ENCODE data around the gene CCT3.
"Not testable (repeated sequence)": the region's sequence is repeated elsewhere in the genome, so short reads cannot be mapped to it uniquely, and the experiment has no call there.

Gene CCT3

GRCh38 chr1:156342166-156342955 lies 4.3 kb upstream of the CCT3 start:
- no peaks in the 10 kb centered on the region for H3K36me3 ChIP-seq (ENCODE audit: insufficient read depth, low read length)
- DNase-seq, result no peak
- no peaks in the 10 kb centered on the region for H3K9me3 ChIP-seq (ENCODE audit: insufficient read depth, low read length, severe bottlenecking)
- H4K20me1 ChIP-seq (ENCODE audit: insufficient read depth, low read length), result no peaks in the 10 kb centered on the region
- H2AFZ ChIP-seq (ENCODE audit: low read depth, low read length), result no peak overlapping the region
- no peak overlapping the region for H3K4me2 ChIP-seq (ENCODE audit: insufficient read depth, low read length)
- H3K9ac ChIP-seq (ENCODE audit: low read depth, low read length), result no peak overlapping the region
- peaks cover 3% of the 10 kb centered on the region for H3K27me3 ChIP-seq (ENCODE audit: insufficient read depth, low read length, poor library complexity)
- H3K4me3 ChIP-seq (ENCODE audit: low read depth in 1 of 2, low read length in 2 of 2), result no peak overlapping the region
- peaks cover 8% of the 10 kb centered on the region for H3K79me2 ChIP-seq (ENCODE audit: insufficient read depth, low read length)
- no peak overlapping the region for H3K27ac ChIP-seq (ENCODE audit: low read length)
- H3K4me1 ChIP-seq (ENCODE audit: insufficient read depth, low read length), result peaks cover 7% of the 10 kb centered on the region
- no peak for ATAC-seq (ENCODE audit: insufficient read depth, low read depth)
- no peak for TF ChIP-seq CTCF (IDR thresholded peaks at IDR 0.05; ENCODE audit: borderline replicate concordance, extremely low read depth, low read length, poor library complexity, severe bottlenecking)
- no peak for TF ChIP-seq EZH2 (IDR thresholded peaks at IDR 0.05; ENCODE audit: borderline replicate concordance, low read depth, low read length, severe bottlenecking)

GRCh38 chr1:156337888-156338179 lies 258 bp downstream of the CCT3 start:
- TF ChIP-seq EZH2 (IDR thresholded peaks at IDR 0.05; ENCODE audit: borderline replicate concordance, low read depth, low read length, severe bottlenecking), result no peak
- DNase-seq (no peak), ATAC-seq (ENCODE audit: insufficient read depth, low read depth) (peak; percentile 11)
- no peaks in the 10 kb centered on the region for H3K9me3 ChIP-seq (ENCODE audit: insufficient read depth, low read length, severe bottlenecking)
- peak overlapping the region; percentile 74 for H3K4me2 ChIP-seq (ENCODE audit: insufficient read depth, low read length)
- H3K4me3 ChIP-seq (ENCODE audit: low read depth in 1 of 2, low read length in 2 of 2), result peak overlapping the region; percentile 69 to 88
- H3K4me1 ChIP-seq (ENCODE audit: insufficient read depth, low read length), result peaks cover 32% of the 10 kb centered on the region
- H3K27ac ChIP-seq (ENCODE audit: low read length), result peak overlapping the region; percentile 79
- peaks cover 38% of the 10 kb centered on the region for H3K36me3 ChIP-seq (ENCODE audit: insufficient read depth, low read length)
- peaks cover 51% of the 10 kb centered on the region for H3K79me2 ChIP-seq (ENCODE audit: insufficient read depth, low read length)
- H4K20me1 ChIP-seq (ENCODE audit: insufficient read depth, low read length), result peaks cover 28% of the 10 kb centered on the region; the same call in 1 of the 2 replicates
- peak overlapping the region; percentile 67 for H2AFZ ChIP-seq (ENCODE audit: low read depth, low read length)
- no peaks in the 10 kb centered on the region for H3K27me3 ChIP-seq (ENCODE audit: insufficient read depth, low read length, poor library complexity)
- peak overlapping the region; percentile 67 for H3K9ac ChIP-seq (ENCODE audit: low read depth, low read length)

DNA sequence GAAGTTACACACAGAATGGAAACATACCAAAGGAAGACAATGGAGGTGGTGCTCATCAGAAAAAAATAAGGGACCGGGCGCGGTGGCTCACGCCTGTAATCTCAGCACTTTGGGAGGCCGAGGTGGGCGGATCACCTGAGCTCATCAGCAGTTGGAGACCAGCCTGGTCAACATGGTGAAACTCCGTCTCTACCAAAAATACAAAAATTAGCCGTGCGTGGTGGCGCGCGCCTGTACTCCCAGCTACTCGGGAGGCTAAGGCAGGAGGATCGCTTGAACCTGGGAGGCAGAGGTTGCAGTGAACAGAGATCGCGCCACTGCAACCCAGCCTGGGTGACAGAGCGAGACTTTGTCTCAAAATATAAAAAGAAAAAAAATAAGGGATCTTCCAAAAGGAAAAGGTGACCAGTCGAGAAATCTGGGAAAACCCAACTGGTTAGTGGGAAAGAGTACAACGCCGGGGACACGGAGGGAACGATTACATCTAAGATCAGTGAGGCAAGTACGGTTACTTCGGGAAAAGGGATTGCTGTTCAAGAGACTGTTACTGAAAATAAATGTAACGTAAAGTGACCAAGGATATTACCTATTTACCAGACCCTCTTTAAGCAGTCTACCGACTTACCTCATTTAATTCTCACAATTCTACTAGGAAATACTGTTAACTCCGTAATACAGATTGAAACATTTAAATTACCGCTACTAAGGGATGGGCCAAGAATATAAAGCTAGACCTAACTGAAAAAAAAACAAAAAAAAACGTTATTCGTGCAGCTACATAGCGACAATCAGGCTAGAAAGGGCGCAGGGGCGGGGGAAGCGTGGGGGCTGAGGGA lies 822 bp downstream of the CCT3 start:
- H3K79me2 ChIP-seq (ENCODE audit: insufficient read depth, low read length), result peaks cover 56% of the 10 kb centered on the region
- no peak for DNase-seq
- peak overlapping the region; percentile 74 for H3K4me2 ChIP-seq (ENCODE audit: insufficient read depth, low read length)
- peak overlapping the region; percentile 79 for H3K27ac ChIP-seq (ENCODE audit: low read length)
- peaks cover 32% of the 10 kb centered on the region for H3K4me1 ChIP-seq (ENCODE audit: insufficient read depth, low read length)
- peaks cover 28% of the 10 kb centered on the region; the same call in 1 of the 2 replicates for H4K20me1 ChIP-seq (ENCODE audit: insufficient read depth, low read length)
- TF ChIP-seq CTCF (IDR thresholded peaks at IDR 0.05; ENCODE audit: borderline replicate concordance, extremely low read depth, low read length, poor library complexity, severe bottlenecking), result no peak
- no peak for TF ChIP-seq EZH2 (IDR thresholded peaks at IDR 0.05; ENCODE audit: borderline replicate concordance, low read depth, low read length, severe bottlenecking)
- peaks cover 44% of the 10 kb centered on the region for H3K36me3 ChIP-seq (ENCODE audit: insufficient read depth, low read length)
- H3K9me3 ChIP-seq (ENCODE audit: insufficient read depth, low read length, severe bottlenecking), result no peaks in the 10 kb centered on the region
- H2AFZ ChIP-seq (ENCODE audit: low read depth, low read length), result peak overlapping the region; percentile 67
- H3K27me3 ChIP-seq (ENCODE audit: insufficient read depth, low read length, poor library complexity), result no peaks in the 10 kb centered on the region
- ATAC-seq (ENCODE audit: insufficient read depth, low read depth), result no peak
- H3K4me3 ChIP-seq (ENCODE audit: low read depth in 1 of 2, low read length in 2 of 2), result peak overlapping the region; percentile 69 to 88
- H3K9ac ChIP-seq (ENCODE audit: low read depth, low read length), result peak overlapping the region; percentile 67

DNA sequence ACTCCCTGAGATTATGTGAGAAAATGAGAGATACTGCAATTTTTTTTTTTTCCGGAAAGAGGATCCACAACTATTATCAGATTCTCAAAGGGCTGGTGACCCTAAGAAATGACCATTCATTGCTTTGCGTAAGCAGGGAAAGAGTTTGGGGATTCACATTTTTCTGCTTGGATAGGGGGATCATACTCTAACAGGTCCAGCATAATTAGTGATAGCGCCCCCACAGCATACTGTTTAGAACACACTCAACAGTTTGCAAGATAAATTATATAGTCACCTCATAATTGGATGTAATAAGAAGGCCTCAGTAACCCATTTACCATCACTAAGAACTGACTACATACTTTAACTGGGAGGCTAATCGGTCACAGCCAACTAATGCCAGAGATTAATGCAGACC lies 1.9 kb downstream of the CCT3 start:
- Histone ChIP-seq H3K9ac (ENCODE audit: low read depth, low read length) (peak overlapping the region; percentile 67), H3K4me3 (ENCODE audit: low read depth in 1 of 2, low read length in 2 of 2) (peak overlapping the region; percentile 69 to 88; a peak in 3 of 4 replicates), H3K4me2 (ENCODE audit: insufficient read depth, low read length) (peak overlapping the region; percentile 74), H2AFZ (ENCODE audit: low read depth, low read length) (no peak overlapping the region), H3K4me1 (ENCODE audit: insufficient read depth, low read length) (peaks cover 32% of the 10 kb centered on the region), H3K9me3 (ENCODE audit: insufficient read depth, low read length, severe bottlenecking) (no peaks in the 10 kb centered on the region), H3K27ac (ENCODE audit: low read length) (peak overlapping the region; percentile 56; the same call in 1 of the 2 replicates), H3K27me3 (ENCODE audit: insufficient read depth, low read length, poor library complexity) (no peaks in the 10 kb centered on the region), H3K36me3 (ENCODE audit: insufficient read depth, low read length) (peaks cover 54% of the 10 kb centered on the region), H3K79me2 (ENCODE audit: insufficient read depth, low read length) (peaks cover 59% of the 10 kb centered on the region), H4K20me1 (ENCODE audit: insufficient read depth, low read length) (peaks cover 28% of the 10 kb centered on the region; the same call in 1 of the 2 replicates)
- TF ChIP-seq EZH2 (IDR thresholded peaks at IDR 0.05; ENCODE audit: borderline replicate concordance, low read depth, low read length, severe bottlenecking) (no peak), CTCF (IDR thresholded peaks at IDR 0.05; ENCODE audit: borderline replicate concordance, extremely low read depth, low read length, poor library complexity, severe bottlenecking) (peak; percentile 36)
- DNase-seq (no peak), ATAC-seq (ENCODE audit: insufficient read depth, low read depth) (no peak)

GRCh38 chr1:156323179-156323578 lies 14.9 kb downstream of the CCT3 start:
- H3K27ac ChIP-seq (ENCODE audit: low read length); H3K27me3 ChIP-seq (ENCODE audit: insufficient read depth, low read length, poor library complexity); H3K79me2 ChIP-seq (ENCODE audit: insufficient read depth, low read length); H3K9ac ChIP-seq (ENCODE audit: low read depth, low read length); H3K4me1 ChIP-seq (ENCODE audit: insufficient read depth, low read length); H3K4me3 ChIP-seq (ENCODE audit: low read depth in 1 of 2, low read length in 2 of 2); H2AFZ ChIP-seq (ENCODE audit: low read depth, low read length); ATAC-seq (ENCODE audit: insufficient read depth, low read depth); DNase-seq; H3K4me2 ChIP-seq (ENCODE audit: insufficient read depth, low read length); H3K9me3 ChIP-seq (ENCODE audit: insufficient read depth, low read length, severe bottlenecking): not testable (repeated sequence)
- Histone ChIP-seq H4K20me1 (ENCODE audit: insufficient read depth, low read length) (peaks cover 15% of the 10 kb centered on the region; the same call in 1 of the 2 replicates), H3K36me3 (ENCODE audit: insufficient read depth, low read length) (peaks cover 79% of the 10 kb centered on the region)

Measured in DND-41 (cell line).